Brain microvascular endothelial cell (primary cell): Measurements from ENCODE around the gene PRSS36.

Source experiments
- DNase-seq: peaks from one replicate; pipeline ENCODE4 v3.0.0-alpha.2; 2020
- H3K27ac ChIP-seq: fragments of 250-450 bp; sonication (Bioruptor Pico); 2 replicates; pipeline ENCODE4 v1.5.1; 2020; ENCODE audit warnings: mild to moderate bottlenecking, moderate library complexity
- H3K27me3 ChIP-seq: fragments of 250-450 bp; sonication (Bioruptor Pico); replicated peaks from 2 replicates; pipeline ENCODE4 v1.5.1; 2020; ENCODE audit warnings: mild to moderate bottlenecking
- H3K36me3 ChIP-seq: fragments of 250-450 bp; sonication (Bioruptor Pico); replicated peaks from 2 replicates; pipeline ENCODE4 v1.5.1; 2020; ENCODE audit warnings: mild to moderate bottlenecking
- H3K4me3 ChIP-seq: 2 replicates; pipeline ENCODE4 v1.5.1; 2011; ENCODE audit warnings: low read depth, mild to moderate bottlenecking, control low read depth, low read length, moderate library complexity
- CTCF ChIP-seq: IDR thresholded peaks from 2 replicates; pipeline ENCODE4 v1.5.1; 2011; ENCODE audit warnings: low read depth, mild to moderate bottlenecking, moderate library complexity, low read length, control low read depth, inconsistent platforms; ENCODE audit errors: missing control alignments
- in situ Hi-C: cut with HindIII; loops from 2 replicates; pipeline ENCODE4 v1.10.0; 2017; ENCODE audit warnings: low sequenced_read_pairs, low pct_ligation_motif_present

The PRSS36 gene

GRCh38 chr16:31114468-31114867 is 35.4 kb downstream of the PRSS36 start:
- in situ Hi-C loops, result no loop called here
- H3K4me3 ChIP-seq, result no peak overlapping the region
- no peak for TF ChIP-seq CTCF
- DNase-seq, result no peak
- no peaks in the 10 kb centered on the region for H3K27me3 ChIP-seq
- peaks cover 32% of the 10 kb centered on the region for H3K36me3 ChIP-seq
- H3K27ac ChIP-seq, result no peak overlapping the region

- Histone ChIP-seq H3K27ac (no peak overlapping the region), H3K4me3 (no peak overlapping the region), H3K36me3 (peaks cover 31% of the 10 kb centered on the region), H3K27me3 (no peaks in the 10 kb centered on the region)
- TF ChIP-seq CTCF, result no peak
- no peak for DNase-seq
- in situ Hi-C loops, result no loop called here
Measured at GRCh38 chr16:31113121-31114120, 36.4 kb downstream of the PRSS36 start.

- Histone ChIP-seq H3K27me3 (no peaks in the 10 kb centered on the region), H3K36me3 (peaks cover 31% of the 10 kb centered on the region), H3K27ac (no peak overlapping the region), H3K4me3 (no peak overlapping the region)
- in situ Hi-C loops, result no loop called here
- no peak for TF ChIP-seq CTCF
- DNase-seq, result no peak
Measured at GRCh38 chr16:31112711-31113110, 37.2 kb downstream of the PRSS36 start.

GRCh38 chr16:31111881-31112466 is 37.9 kb downstream of the PRSS36 start:
- Histone ChIP-seq H3K4me3 (no peak overlapping the region), H3K27me3 (no peaks in the 10 kb centered on the region), H3K36me3 (peaks cover 31% of the 10 kb centered on the region), H3K27ac (no peak overlapping the region)
- in situ Hi-C loops, result no loop called here
- no peak for TF ChIP-seq CTCF
- no peak for DNase-seq

GRCh38 chr16:31110106-31111034 is 39.5 kb downstream of the PRSS36 start:
- Histone ChIP-seq H3K27ac (no peak overlapping the region), H3K4me3 (no peak overlapping the region), H3K36me3 (peaks cover 31% of the 10 kb centered on the region), H3K27me3 (no peaks in the 10 kb centered on the region)
- no peak for TF ChIP-seq CTCF
- no peak for DNase-seq
- in situ Hi-C loops, result no loop called here
